Colonic mucosa (tissue), 4 donors: ENCODE data around the gene LHCGR. TPM values are rescaled to one million over a fixed set of nuclear protein-coding genes. Genes with fewer than 3 reads are reported as not detected.
"Not testable (repeated sequence)": the region's sequence is repeated elsewhere in the genome, so short reads cannot be mapped to it uniquely, and the experiment has no call there.

ENCODE experiments used
- DNase-seq: peaks from one replicate; pipeline ENCODE4 v3.0.0-alpha.2; 2020
- H3K27ac ChIP-seq: fragments of 200-600 bp; one replicate; pipeline ENCODE4 v1.8.0; 2021
- H3K27me3 ChIP-seq: fragments of 200-600 bp; one replicate; pipeline ENCODE4 v1.8.0; 2021
- H3K36me3 ChIP-seq: fragments of 200-600 bp; one replicate; pipeline ENCODE4 v1.8.0; 2021
- H3K4me1 ChIP-seq: fragments of 200-600 bp; one replicate; pipeline ENCODE4 v1.8.0; 2021; ENCODE audit warnings: mild to moderate bottlenecking
- H3K4me3 ChIP-seq: fragments of 200-600 bp; one replicate; pipeline ENCODE4 v1.8.0; 2021
- H3K9ac ChIP-seq, 2 donors: one replicate each; pipeline ENCODE4 v1.7.0; 2013; ENCODE audit warnings: control low read depth in 2 of 2, low read depth in 2 of 2, low read length in 2 of 2
- H3K9me3 ChIP-seq: fragments of 200-600 bp; one replicate; pipeline ENCODE4 v1.8.0; 2021
- intact Hi-C: fragments of 100-400 bp; cut with DNase I; formaldehyde crosslinking; loops from one replicate; pipeline ENCODE4 v1.14.1; 2022
- total RNA-seq, 2 donors: library from RNA; stranded (reverse); fragmentation: NEBNext Ultra II Directional in 1 of 2; extraction: Animal tissue kit (Norgen Biotek cat#: 25700) in 1 of 2; gene quantifications; one replicate each; pipeline ENCODE4 v1.2.1, GENCODE V29; 2021
- TF ChIP-seq, protein P1 (sequence below): fragments of 200-600 bp; IDR thresholded peaks from one replicate; pipeline ENCODE4 v1.8.0; 2022; ENCODE audit warnings: antibody characterized with exemption, mild to moderate bottlenecking
- donor health status: healthy.
- donor health status: DM: no; HTN: no; CAD: no.
- donor health status: DM: no; HTN: no; CAD: no.

Gene LHCGR
- total RNA-seq, 2 donors from 2014 or later = not detected

DNA sequence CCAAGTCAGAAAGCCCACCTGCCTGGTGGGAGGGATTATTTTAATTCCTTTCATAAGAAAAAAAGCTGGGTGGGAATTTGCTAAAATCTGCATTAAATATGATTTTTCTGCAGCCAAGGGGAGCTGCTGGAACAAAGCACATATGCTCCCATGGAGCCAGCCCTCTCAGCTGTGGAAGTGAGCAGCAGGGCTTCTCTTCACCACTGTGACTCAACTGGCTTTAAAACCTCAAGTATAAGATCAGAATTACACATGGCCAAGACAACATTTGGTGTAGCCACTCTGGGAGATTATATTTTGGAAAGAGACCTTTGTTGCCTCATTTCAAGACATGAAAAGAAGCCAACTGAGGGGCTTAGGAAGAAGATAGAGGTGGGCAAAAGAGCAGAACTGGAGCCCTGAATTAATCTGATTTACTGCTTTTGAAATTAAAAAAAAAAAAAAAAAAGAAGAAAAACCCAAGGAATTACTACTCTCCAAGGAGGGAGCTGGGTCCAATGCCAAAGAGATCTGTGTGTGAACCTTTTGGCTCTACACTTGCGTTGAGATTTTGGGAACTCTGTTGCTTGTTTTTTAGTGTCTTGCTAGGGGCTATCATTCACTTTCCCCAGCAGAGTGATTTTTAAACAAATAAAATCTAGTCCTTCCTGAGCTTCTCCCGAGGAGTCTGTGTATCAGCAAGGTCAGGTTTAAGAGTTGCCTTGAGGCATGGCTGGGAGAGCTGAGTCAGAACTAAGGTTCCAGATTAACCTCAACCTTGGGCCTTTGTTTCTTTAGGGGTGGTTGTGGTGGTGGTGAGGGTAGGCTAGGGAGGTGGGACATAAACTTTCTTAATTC is 6.0 kb downstream of the LHCGR start:
- Histone ChIP-seq H3K4me3 (no peak overlapping the region), H3K4me1 (no peaks in the 10 kb centered on the region), H3K9ac (no peak overlapping the region), H3K27ac (no peak overlapping the region), H3K27me3 (no peaks in the 10 kb centered on the region), H3K9me3 (no peaks in the 10 kb centered on the region), H3K36me3 (no peaks in the 10 kb centered on the region)
- no peak for DNase-seq
- intact Hi-C loops = no loop called here
- TF ChIP-seq, protein P1, sequence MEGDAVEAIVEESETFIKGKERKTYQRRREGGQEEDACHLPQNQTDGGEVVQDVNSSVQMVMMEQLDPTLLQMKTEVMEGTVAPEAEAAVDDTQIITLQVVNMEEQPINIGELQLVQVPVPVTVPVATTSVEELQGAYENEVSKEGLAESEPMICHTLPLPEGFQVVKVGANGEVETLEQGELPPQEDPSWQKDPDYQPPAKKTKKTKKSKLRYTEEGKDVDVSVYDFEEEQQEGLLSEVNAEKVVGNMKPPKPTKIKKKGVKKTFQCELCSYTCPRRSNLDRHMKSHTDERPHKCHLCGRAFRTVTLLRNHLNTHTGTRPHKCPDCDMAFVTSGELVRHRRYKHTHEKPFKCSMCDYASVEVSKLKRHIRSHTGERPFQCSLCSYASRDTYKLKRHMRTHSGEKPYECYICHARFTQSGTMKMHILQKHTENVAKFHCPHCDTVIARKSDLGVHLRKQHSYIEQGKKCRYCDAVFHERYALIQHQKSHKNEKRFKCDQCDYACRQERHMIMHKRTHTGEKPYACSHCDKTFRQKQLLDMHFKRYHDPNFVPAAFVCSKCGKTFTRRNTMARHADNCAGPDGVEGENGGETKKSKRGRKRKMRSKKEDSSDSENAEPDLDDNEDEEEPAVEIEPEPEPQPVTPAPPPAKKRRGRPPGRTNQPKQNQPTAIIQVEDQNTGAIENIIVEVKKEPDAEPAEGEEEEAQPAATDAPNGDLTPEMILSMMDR = no peak

DNA sequence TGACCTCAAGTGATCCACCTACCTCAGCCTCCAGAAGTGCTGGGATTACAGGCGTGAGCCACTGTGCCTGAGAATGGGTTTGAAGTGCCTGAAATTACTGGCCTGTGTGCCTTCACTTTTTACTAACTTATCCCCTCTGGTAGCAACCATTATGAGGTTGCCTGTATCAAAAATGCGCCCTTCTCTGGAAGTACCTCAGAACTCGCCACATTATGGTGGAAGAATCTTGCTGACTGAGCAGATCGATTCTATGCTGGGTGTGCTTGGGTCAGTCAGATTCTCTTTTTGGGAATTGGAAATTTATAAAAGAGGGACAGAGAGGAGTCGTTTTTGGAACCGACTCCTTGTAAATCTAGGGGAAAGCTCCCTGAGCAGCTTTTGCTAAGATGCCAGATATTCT is 8.2 kb downstream of the LHCGR start:
- H3K4me1 ChIP-seq = no peaks in the 10 kb centered on the region
- DNase-seq = no peak
- no peaks in the 10 kb centered on the region for H3K27me3 ChIP-seq
- H3K36me3 ChIP-seq = no peaks in the 10 kb centered on the region
- H3K9me3 ChIP-seq = no peaks in the 10 kb centered on the region
- intact Hi-C loops = no loop called here
- TF ChIP-seq, protein P1 = no peak
- no peak overlapping the region for H3K4me3 ChIP-seq
- no peak overlapping the region for H3K27ac ChIP-seq
- H3K9ac ChIP-seq = no peak overlapping the region

DNA sequence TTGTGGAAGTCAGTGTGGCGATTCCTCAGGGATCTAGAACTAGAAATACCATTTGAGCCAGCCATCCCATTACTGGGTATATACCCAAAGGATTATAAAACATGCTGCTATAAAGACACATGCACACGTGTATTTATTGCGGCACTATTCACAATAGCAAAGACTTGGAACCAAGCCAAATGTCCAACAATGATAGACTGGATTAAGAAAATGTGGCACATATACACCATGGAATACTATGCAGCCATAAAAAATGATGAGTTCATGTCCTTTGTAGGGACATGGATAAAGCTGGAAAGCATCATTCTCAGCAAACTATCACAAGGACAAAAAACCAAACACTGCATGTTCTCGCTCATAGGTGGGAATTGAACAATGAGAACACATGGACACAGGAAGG is 16.3 kb downstream of the LHCGR start:
- H3K27me3 ChIP-seq, H3K4me3 ChIP-seq, H3K36me3 ChIP-seq, intact Hi-C loops, DNase-seq, H3K27ac ChIP-seq, H3K9ac ChIP-seq, H3K9me3 ChIP-seq, H3K4me1 ChIP-seq: not testable (repeated sequence)

DNA sequence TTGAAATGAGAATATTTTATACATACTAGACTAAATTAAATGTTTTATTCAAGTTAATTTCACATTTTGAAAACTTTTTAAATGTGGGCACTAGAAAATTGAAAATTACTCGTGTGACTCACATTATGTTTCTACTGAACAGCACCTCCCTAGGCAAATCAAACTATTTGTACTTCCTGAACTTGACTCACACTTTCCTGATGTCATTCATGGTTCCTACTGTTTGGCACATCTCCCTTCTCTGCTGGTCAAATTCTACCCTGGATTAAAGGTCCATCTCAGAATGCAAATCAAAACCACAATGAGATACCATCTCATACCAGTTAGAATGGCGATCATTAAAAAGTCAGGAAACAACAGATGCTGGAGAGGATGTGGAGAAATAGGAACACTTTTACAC is 16.7 kb downstream of the LHCGR start:
- no peak for DNase-seq
- Histone ChIP-seq H3K36me3 (no peaks in the 10 kb centered on the region), H3K4me3 (no peak overlapping the region), H3K27ac (no peak overlapping the region), H3K4me1 (no peaks in the 10 kb centered on the region), H3K9me3 (no peaks in the 10 kb centered on the region), H3K9ac (no peak overlapping the region), H3K27me3 (no peaks in the 10 kb centered on the region)
- intact Hi-C loops = no loop called here
- TF ChIP-seq, protein P1 = no peak

DNA sequence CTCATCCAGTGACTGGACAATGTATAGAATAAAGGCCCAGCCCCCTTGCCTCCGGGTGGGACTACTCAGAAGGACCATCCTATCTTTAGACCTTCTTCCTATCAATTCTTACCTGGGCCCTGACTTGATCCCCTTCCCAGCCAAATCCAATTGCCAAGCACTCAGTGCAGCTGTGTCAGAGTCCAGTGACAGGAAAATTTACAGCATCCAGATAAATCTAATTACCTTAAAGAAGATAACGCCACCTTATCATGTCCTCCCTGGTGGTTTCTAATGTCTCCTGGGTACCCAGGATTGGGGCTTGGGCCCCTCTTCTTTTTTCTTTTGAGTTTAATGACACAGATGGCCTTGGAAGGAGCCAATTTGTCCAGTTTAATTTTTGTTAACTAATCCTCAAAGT is 19.3 kb downstream of the LHCGR start:
- Histone ChIP-seq H3K4me3 (no peak overlapping the region), H3K9me3 (no peaks in the 10 kb centered on the region), H3K27ac (no peak overlapping the region), H3K27me3 (no peaks in the 10 kb centered on the region), H3K4me1 (no peaks in the 10 kb centered on the region), H3K36me3 (no peaks in the 10 kb centered on the region), H3K9ac (no peak overlapping the region)
- intact Hi-C loops = no loop called here
- DNase-seq = no peak
- TF ChIP-seq, protein P1 = no peak

DNA sequence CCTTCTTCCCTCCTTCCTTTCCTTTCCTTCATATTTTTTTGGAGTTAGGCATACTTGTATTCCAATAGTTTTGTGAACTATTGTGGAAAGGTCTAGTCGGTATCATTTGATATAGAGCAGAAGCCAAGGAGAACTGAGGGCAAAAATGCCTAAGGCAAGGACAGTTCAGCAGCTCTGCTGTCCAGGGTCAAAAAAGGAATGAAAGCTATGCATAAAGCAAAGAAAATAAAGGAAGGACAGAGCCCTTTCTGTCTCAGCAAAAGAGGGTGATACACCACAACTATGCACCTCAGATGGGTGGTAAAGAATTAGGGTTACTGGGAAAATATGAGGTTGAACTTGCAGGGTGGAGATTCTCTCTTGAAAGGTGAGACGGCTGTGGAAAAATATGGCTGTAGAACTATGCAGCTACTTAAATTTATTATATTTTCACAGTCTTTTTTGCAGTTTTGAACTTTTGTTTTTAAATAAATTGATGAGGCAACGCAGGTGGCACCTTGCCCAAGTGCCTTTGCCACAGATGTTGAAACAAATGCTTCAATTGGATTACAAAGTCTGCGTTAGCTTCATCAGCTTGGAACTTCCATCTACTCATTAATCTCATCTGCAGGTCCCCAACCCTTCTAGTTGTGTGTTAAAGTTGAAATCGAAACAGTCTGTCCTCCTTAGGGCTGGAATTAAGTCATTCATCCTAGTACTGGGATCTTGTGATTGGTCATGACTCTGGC is 20.8 kb downstream of the LHCGR start:
- Histone ChIP-seq H3K4me1 (no peaks in the 10 kb centered on the region), H3K36me3 (no peaks in the 10 kb centered on the region), H3K9me3 (no peaks in the 10 kb centered on the region), H3K9ac (no peak overlapping the region), H3K27ac (no peak overlapping the region), H3K27me3 (no peaks in the 10 kb centered on the region), H3K4me3 (no peak overlapping the region)
- DNase-seq = no peak
- TF ChIP-seq, protein P1 = no peak
- intact Hi-C loops = no loop called here
